Activated CD4-positive, alpha-beta T cell treated with anti-CD3 and anti-CD28 coated beads, Interleukin-2, amount 50 U/mL, for 24 hours (primary cell): Measurements from ENCODE around the gene C13orf46.

Experiments
- DNase-seq, 2 donors: peaks; one replicate each; pipeline ENCODE4 v3.0.0-alpha.2; 2020; ENCODE audit warnings: low read depth in 1 of 2, low spot score in 1 of 2

The C13orf46 gene

GRCh38 chr13:114010401-114011101, 36.7 kb upstream of the C13orf46 start:
- no peak for DNase-seq

GRCh38 chr13:114009590-114010400, 35.9 kb upstream of the C13orf46 start:
- DNase-seq: no peak

GRCh38 chr13:114008964-114009589, 35.2 kb upstream of the C13orf46 start:
- no peak for DNase-seq

GRCh38 chr13:114007566-114007965, 33.7 kb upstream of the C13orf46 start:
- no peak for DNase-seq

GRCh38 chr13:114005206-114005724, 31.4 kb upstream of the C13orf46 start:
- DNase-seq: no peak

- no peak for DNase-seq
These were observed 30.7 kb upstream of the C13orf46 start for GRCh38 chr13:114004420-114005205.

GRCh38 chr13:114002771-114003321, 29.0 kb upstream of the C13orf46 start:
- DNase-seq: no peak

- DNase-seq: no peak
These were observed 28.2 kb upstream of the C13orf46 start for GRCh38 chr13:114002009-114002544.

- DNase-seq: no peak
These were observed 27.6 kb upstream of the C13orf46 start for GRCh38 chr13:114001331-114002008.

GRCh38 chr13:114000151-114001040, 26.5 kb upstream of the C13orf46 start:
- DNase-seq: no peak

- DNase-seq: no peak
These were observed 25.7 kb upstream of the C13orf46 start for GRCh38 chr13:113999618-113999910.

- no peak for DNase-seq
These were observed 25.1 kb upstream of the C13orf46 start for GRCh38 chr13:113998781-113999617.

GRCh38 chr13:113997845-113998751, 24.2 kb upstream of the C13orf46 start:
- DNase-seq: no peak

GRCh38 chr13:113996912-113997745, 23.3 kb upstream of the C13orf46 start:
- no peak for DNase-seq

GRCh38 chr13:113996081-113996911, 22.4 kb upstream of the C13orf46 start:
- DNase-seq: no peak
